ENCODE results near the gene STH. TPM values are rescaled to one million over a fixed set of nuclear protein-coding genes. Genes with fewer than 3 reads are reported as not detected.

The STH gene
- total and polyA plus RNA-seq, 4 experiments from 2014 or later: not detected

DNA sequence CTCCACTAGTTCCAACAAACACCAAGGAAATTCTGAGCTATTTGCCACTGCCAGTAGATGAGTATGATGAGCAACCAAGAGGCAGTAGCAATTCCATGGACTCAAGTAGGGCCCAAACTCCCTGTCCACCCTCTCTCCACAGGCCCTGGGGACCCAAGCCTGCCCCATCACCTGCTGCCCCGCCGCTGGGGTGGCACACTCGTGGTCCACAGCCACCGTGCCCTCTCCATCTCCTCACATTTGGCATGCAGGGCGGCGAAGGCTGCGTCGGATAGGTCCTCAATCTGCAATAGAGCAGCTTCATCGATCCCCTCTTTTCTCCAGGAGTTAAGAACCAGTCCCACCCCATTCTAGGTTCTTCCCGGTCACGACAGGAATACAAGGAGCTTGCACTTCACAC lies 33.9 kb downstream of the STH start:
- intact Hi-C loops (cut with micrococcal nuclease): no loop called here
- no peak overlapping the region for H3K4me3 Mint-ChIP-seq
- no peak for DNase-seq
- ChIA-PET POLR2A (ENCODE audit: partially characterized antibody) (interaction anchor here (1.7 kb wide), 1 partner anchor 13 kb away, joined by 6 read pairs; no protein-coding TSS in a partner anchor), CTCF (ENCODE audit: partially characterized antibody) (interaction anchor here (1.6 to 2.5 kb wide), 2 partner anchors 12 to 31 kb away, joined by 6 to 12 read pairs; no protein-coding TSS in a partner anchor)
- Histone ChIP-seq H3K4me1 (ENCODE audit: insufficient read depth, low read length) (peaks cover 16% of the 10 kb centered on the region), H3K27ac (ENCODE audit: low read depth, low read length) (no peak overlapping the region), H3K36me3 (ENCODE audit: insufficient read depth, low read length) (peaks cover 92% of the 10 kb centered on the region), H3K9me3 (ENCODE audit: control insufficient read depth in 1 of 2, low read length in 2 of 2) (no peaks in the 10 kb centered on the region), H3K27me3 (ENCODE audit: insufficient read depth, low read length) (no peaks in the 10 kb centered on the region), H3K4me3 (ENCODE audit: low read length in 2 of 2) (no peak overlapping the region)
- peaks cover 64 to 96% of the 10 kb centered on the region in 2 donors for H3K36me3 Mint-ChIP-seq
- H3K4me1 Mint-ChIP-seq: peaks cover 8 to 28% (median 23%) of the 10 kb centered on the region in 4 donors
- H3K27me3 Mint-ChIP-seq: no peaks in the 10 kb centered on the region
- peak overlapping the region in 3 of 7 donors; percentile 2 to 77 (median 52) for H3K27ac Mint-ChIP-seq
- H3K9me3 Mint-ChIP-seq: no peaks in the 10 kb centered on the region

DNA sequence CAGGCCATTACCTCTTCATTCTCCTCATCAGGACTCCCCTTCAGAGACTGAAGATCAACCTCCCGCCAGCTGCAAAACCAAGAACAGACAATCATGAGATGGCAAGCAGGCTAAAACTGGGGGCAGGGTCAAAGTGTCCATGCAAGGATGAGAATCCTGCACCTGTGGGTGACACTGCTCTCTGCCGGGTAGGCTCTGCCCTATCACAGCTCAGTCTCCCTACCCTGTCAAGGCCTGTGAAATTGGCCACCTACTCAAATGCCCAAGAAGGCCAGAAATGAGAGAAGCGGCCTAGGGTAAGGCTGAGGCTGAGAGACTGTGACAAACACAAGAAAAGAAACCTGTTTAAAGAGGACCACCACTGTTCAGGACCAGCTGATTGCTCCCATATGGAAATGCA lies 34.3 kb downstream of the STH start:
- no peak overlapping the region for H3K4me3 Mint-ChIP-seq

DNA sequence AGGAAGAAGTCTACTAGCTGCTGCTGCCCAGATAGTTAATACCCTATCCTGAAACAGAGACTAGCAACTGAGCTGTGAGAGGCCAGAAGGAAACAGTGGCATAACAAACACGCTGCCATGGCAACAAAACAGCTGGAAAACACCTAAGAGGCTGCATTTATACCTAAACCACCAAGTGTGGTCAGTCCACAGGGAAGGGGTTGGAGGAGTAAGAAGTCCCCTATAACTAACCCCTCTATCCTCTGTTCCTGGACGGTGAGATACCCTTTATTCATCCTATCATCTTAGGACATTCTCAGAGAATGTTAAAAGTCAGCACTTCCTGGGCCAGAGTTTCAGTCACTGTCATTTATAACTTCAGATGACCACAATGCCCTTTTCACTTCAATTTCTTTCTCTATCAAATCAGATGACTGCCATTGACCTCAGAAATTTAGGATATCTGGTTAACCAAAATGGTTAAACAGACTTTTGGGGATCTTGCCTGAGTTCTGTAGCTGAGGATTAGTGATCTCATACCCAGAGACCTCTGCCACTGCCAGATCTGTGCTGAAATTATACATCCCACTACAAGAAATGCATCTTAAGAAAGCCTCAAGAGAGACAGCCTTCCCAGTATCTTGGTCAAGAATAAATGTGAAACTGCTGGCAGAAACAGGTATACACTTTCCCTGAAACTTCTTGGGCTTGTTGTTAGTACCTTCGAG lies 36.2 kb downstream of the STH start:
- H3K4me3 Mint-ChIP-seq: no peak overlapping the region
- H3K27ac Mint-ChIP-seq: peak overlapping the region; percentile 3 to 80 (median 58)
- H3K9me3 ChIP-seq (ENCODE audit: control insufficient read depth in 1 of 2, low read length in 2 of 2): no peaks in the 10 kb centered on the region
- peaks cover 7% of the 10 kb centered on the region for H3K4me1 ChIP-seq (ENCODE audit: insufficient read depth, low read length)
- intact Hi-C loops (cut with micrococcal nuclease): no loop called here
- CTCF ChIA-PET (ENCODE audit: partially characterized antibody): interaction anchor here (0.7 to 2.5 kb wide), 6 partner anchors 10 to 178 kb away, joined by 3 to 12 read pairs (median 4); no protein-coding TSS in a partner anchor
- peaks cover 82 to 98% of the 10 kb centered on the region in 2 donors for H3K36me3 Mint-ChIP-seq
- H3K4me3 ChIP-seq (ENCODE audit: low read length in 2 of 2): no peak overlapping the region
- no peak overlapping the region for H3K27ac ChIP-seq (ENCODE audit: low read depth, low read length)
- H3K4me1 Mint-ChIP-seq: peaks cover 11 to 19% (median 12%) of the 10 kb centered on the region in 4 donors
- no peaks in the 10 kb centered on the region for H3K27me3 ChIP-seq (ENCODE audit: insufficient read depth, low read length)
- peak in 3 of 5 donors; percentile 13 to 57 (median 24) for DNase-seq
- POLR2A ChIA-PET (ENCODE audit: partially characterized antibody): interaction anchor here (0.7 to 1.6 kb wide), 3 partner anchors 14 to 159 kb away, joined by 3 to 10 read pairs (median 3); partner anchors contain the start of gene KANSL1
- peaks cover 0 to 4% (median 0%) of the 10 kb centered on the region in 8 donors for H3K9me3 Mint-ChIP-seq
- no peaks in the 10 kb centered on the region for H3K27me3 Mint-ChIP-seq
- H3K36me3 ChIP-seq (ENCODE audit: insufficient read depth, low read length): peaks cover 97% of the 10 kb centered on the region

More for the DNA sequence above, 34.3 kb downstream of the STH start:
- intact Hi-C loops (cut with micrococcal nuclease): no loop called here
- H3K36me3 ChIP-seq (ENCODE audit: insufficient read depth, low read length): peaks cover 94% of the 10 kb centered on the region
- Mint-ChIP-seq H3K36me3 (peaks cover 69 to 96% of the 10 kb centered on the region in 2 donors), H3K4me1 (peaks cover 8 to 28% (median 21%) of the 10 kb centered on the region in 4 donors), H3K27ac (peak overlapping the region in 4 of 7 donors; percentile 25 to 86 (median 53)), H3K9me3 (no peaks in the 10 kb centered on the region), H3K27me3 (no peaks in the 10 kb centered on the region)
- H3K4me3 ChIP-seq (ENCODE audit: low read length in 2 of 2): no peak overlapping the region
- ChIA-PET POLR2A (ENCODE audit: partially characterized antibody) (interaction anchor here (1.7 kb wide), 1 partner anchor 13 kb away, joined by 6 read pairs; no protein-coding TSS in a partner anchor), CTCF (ENCODE audit: partially characterized antibody) (interaction anchor here (1.6 to 2.5 kb wide), 2 partner anchors 11 to 31 kb away, joined by 6 to 12 read pairs; no protein-coding TSS in a partner anchor)
- H3K27me3 ChIP-seq (ENCODE audit: insufficient read depth, low read length): no peaks in the 10 kb centered on the region
- no peak for DNase-seq
- peaks cover 16% of the 10 kb centered on the region for H3K4me1 ChIP-seq (ENCODE audit: insufficient read depth, low read length)
- no peak overlapping the region for H3K27ac ChIP-seq (ENCODE audit: low read depth, low read length)
- H3K9me3 ChIP-seq (ENCODE audit: control insufficient read depth in 1 of 2, low read length in 2 of 2): no peaks in the 10 kb centered on the region

DNA sequence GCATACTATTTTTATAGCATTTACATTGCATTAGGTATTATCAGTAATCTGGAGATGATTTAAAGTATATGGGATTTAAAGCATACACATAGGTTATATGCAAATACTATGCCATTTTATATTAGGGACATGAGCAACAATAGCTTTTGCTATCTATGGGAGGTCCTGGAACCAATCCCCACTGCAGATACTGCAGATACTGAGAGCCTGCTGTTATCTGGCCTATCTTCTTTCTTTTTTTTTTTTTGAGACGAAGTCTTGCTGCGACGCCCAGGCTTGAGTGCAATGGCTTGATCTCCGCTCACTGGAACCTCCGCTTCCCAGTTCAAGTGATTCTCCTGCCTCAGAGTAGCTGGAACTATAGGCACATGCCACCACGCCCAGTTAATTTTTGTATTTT lies 37.4 kb downstream of the STH start:
- Mint-ChIP-seq H3K36me3 (peaks cover 76 to 97% of the 10 kb centered on the region in 2 donors), H3K27ac (peak overlapping the region in 4 of 7 donors; percentile 5 to 80 (median 54)), H3K4me3 (no peak overlapping the region), H3K27me3 (no peaks in the 10 kb centered on the region), H3K4me1 (peaks cover 8 to 15% (median 10%) of the 10 kb centered on the region in 4 donors), H3K9me3 (peaks cover 0 to 4% (median 0%) of the 10 kb centered on the region in 8 donors)
- H3K27ac ChIP-seq (ENCODE audit: low read depth, low read length): no peak overlapping the region
- H3K36me3 ChIP-seq (ENCODE audit: insufficient read depth, low read length): peaks cover 97% of the 10 kb centered on the region
- no peaks in the 10 kb centered on the region for H3K9me3 ChIP-seq (ENCODE audit: control insufficient read depth in 1 of 2, low read length in 2 of 2)
- intact Hi-C loops (cut with micrococcal nuclease): no loop called here
- no peaks in the 10 kb centered on the region for H3K27me3 ChIP-seq (ENCODE audit: insufficient read depth, low read length)
- CTCF ChIA-PET (ENCODE audit: partially characterized antibody): interaction anchor here (0.8 to 3.3 kb wide), 3 partner anchors 8 to 178 kb away, joined by 4 to 8 read pairs (median 5); no protein-coding TSS in a partner anchor
- no peak overlapping the region for H3K4me3 ChIP-seq (ENCODE audit: low read length in 2 of 2)
- DNase-seq: no peak
- H3K4me1 ChIP-seq (ENCODE audit: insufficient read depth, low read length): peaks cover 7% of the 10 kb centered on the region
- POLR2A ChIA-PET (ENCODE audit: partially characterized antibody): no interaction called here

DNA sequence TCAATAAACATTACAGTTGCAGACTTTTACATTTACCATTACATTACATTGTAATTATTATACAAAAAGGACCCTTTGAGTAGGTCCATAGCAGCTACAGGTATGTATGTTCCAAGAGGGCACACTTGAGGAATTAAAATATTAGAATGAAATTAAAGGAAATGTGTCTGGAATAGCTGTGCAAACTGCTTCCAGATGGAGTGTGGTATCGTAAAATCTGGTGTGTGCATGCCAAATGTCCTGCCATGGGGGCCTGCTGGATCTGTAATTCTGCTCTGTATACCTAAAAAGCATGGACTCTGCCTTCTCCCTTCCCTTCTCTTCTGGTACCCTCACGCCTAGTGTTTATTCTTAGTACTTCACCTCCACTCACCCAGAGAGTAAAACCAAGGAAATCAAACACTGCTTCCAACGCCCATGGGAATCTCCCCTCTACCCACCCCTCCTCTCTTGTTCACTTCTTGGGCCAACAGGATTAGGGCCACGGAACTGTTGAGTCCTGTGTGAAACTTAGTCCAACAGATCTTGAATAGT lies 38.7 kb downstream of the STH start:
- intact Hi-C loops (cut with micrococcal nuclease): no loop called here
- H3K4me1 Mint-ChIP-seq: peaks cover 8 to 15% (median 10%) of the 10 kb centered on the region in 4 donors
- Histone ChIP-seq H3K4me1 (ENCODE audit: insufficient read depth, low read length) (peaks cover 7% of the 10 kb centered on the region), H3K9me3 (ENCODE audit: control insufficient read depth in 1 of 2, low read length in 2 of 2) (no peaks in the 10 kb centered on the region), H3K36me3 (ENCODE audit: insufficient read depth, low read length) (peaks cover 92% of the 10 kb centered on the region), H3K4me3 (ENCODE audit: low read length in 2 of 2) (no peak overlapping the region), H3K27ac (ENCODE audit: low read depth, low read length) (no peak overlapping the region), H3K27me3 (ENCODE audit: insufficient read depth, low read length) (no peaks in the 10 kb centered on the region)
- H3K9me3 Mint-ChIP-seq: peaks cover 0 to 4% (median 0%) of the 10 kb centered on the region in 8 donors
- peak overlapping the region; percentile 1 to 79 (median 57) for H3K27ac Mint-ChIP-seq
- POLR2A ChIA-PET (ENCODE audit: partially characterized antibody): no interaction called here
- H3K27me3 Mint-ChIP-seq: no peaks in the 10 kb centered on the region
- peaks cover 65 to 91% of the 10 kb centered on the region in 2 donors for H3K36me3 Mint-ChIP-seq
- CTCF ChIA-PET (ENCODE audit: partially characterized antibody): interaction anchor here (0.5 to 3.3 kb wide), 6 partner anchors 8 to 177 kb away, joined by 3 to 9 read pairs (median 4); no protein-coding TSS in a partner anchor
- DNase-seq: no peak
- no peak overlapping the region for H3K4me3 Mint-ChIP-seq

DNA sequence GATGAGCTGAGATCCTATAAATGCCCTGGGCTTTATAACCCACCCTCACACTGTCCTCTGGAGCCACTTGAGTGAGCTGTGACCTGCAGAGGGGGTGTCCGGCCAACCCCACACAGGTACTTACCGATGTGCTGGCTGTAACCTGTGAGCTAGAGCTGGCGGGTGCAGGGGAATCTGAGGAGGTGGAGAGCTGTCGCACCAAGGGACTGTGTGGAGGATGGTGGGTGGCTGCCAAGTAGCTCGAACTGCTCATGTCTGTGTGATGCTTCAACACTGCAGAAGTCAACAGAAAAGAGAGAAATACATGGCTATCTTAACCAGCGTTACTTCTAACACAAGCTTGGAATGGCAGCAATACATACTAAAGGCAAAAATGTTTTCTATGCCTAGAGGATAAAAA lies 39.4 kb downstream of the STH start:
- Histone ChIP-seq H3K9me3 (ENCODE audit: control insufficient read depth in 1 of 2, low read length in 2 of 2) (no peaks in the 10 kb centered on the region), H3K4me3 (ENCODE audit: low read length in 2 of 2) (no peak overlapping the region), H3K36me3 (ENCODE audit: insufficient read depth, low read length) (peaks cover 92% of the 10 kb centered on the region), H3K27ac (ENCODE audit: low read depth, low read length) (no peak overlapping the region), H3K4me1 (ENCODE audit: insufficient read depth, low read length) (peaks cover 7% of the 10 kb centered on the region), H3K27me3 (ENCODE audit: insufficient read depth, low read length) (no peaks in the 10 kb centered on the region)
- intact Hi-C loops (cut with micrococcal nuclease): no loop called here
- Mint-ChIP-seq H3K27me3 (no peaks in the 10 kb centered on the region), H3K9me3 (peaks cover 0 to 4% (median 0%) of the 10 kb centered on the region in 8 donors), H3K36me3 (peaks cover 59 to 91% of the 10 kb centered on the region in 2 donors), H3K4me3 (no peak overlapping the region), H3K4me1 (peaks cover 8 to 15% (median 10%) of the 10 kb centered on the region in 4 donors), H3K27ac (peak overlapping the region in 5 of 7 donors; percentile 3 to 79 (median 56))
- POLR2A ChIA-PET (ENCODE audit: partially characterized antibody): interaction anchor here (1.0 to 1.8 kb wide), 2 partner anchors 149 to 155 kb away, joined by 3 to 5 read pairs; partner anchors contain the start of gene KANSL1
- CTCF ChIA-PET (ENCODE audit: partially characterized antibody): interaction anchor here (1.2 to 3.3 kb wide), 5 partner anchors 9 to 176 kb away, joined by 3 to 9 read pairs (median 4); partner anchors contain the start of gene KANSL1
- no peak for DNase-seq
